Neural crest cell (in vitro differentiated cells): ENCODE data around the gene AS3MT. TPM values are rescaled to one million over a fixed set of nuclear protein-coding genes. Genes with fewer than 3 reads are reported as not detected.
"Not testable (repeated sequence)": the region's sequence is repeated elsewhere in the genome, so short reads cannot be mapped to it uniquely, and the experiment has no call there.

Source experiments
- DNase-seq: peaks from one replicate; pipeline ENCODE4 v3.0.0; 2021; ENCODE audit warnings: low read depth, mixed read lengths, low spot score
- H3K27ac Mint-ChIP-seq: one replicate; pipeline ENCODE4 v1.8.0; 2021; ENCODE audit warnings: mild to moderate bottlenecking, mixed read lengths; ENCODE audit not compliant: unreplicated experiment
- H3K27me3 Mint-ChIP-seq: 2 replicates; pipeline ENCODE4 v1.8.0; 2021; ENCODE audit warnings: low read depth, mild to moderate bottlenecking, mixed read lengths
- H3K36me3 Mint-ChIP-seq: 2 replicates; pipeline ENCODE4 v1.8.0; 2021; ENCODE audit warnings: low read depth, mild to moderate bottlenecking, mixed read lengths
- H3K4me1 Mint-ChIP-seq: 2 replicates; pipeline ENCODE4 v1.8.0; 2021; ENCODE audit warnings: mixed read lengths
- H3K4me3 Mint-ChIP-seq: one replicate; pipeline ENCODE4 v1.8.0; 2021; ENCODE audit warnings: mild to moderate bottlenecking, mixed read lengths
- H3K9me3 Mint-ChIP-seq: 2 replicates; pipeline ENCODE4 v1.8.0; 2021; ENCODE audit warnings: mixed read lengths
- CTCF ChIP-seq: fragments of 200-600 bp; sonication (generic); conservative IDR thresholded peaks from 2 replicates; pipeline ENCODE4 v1.5.0; 2021; ENCODE audit warnings: antibody characterized with exemption, mild to moderate bottlenecking
- total RNA-seq: library from RNA; stranded (reverse); gene quantifications from 2 replicates; pipeline ENCODE4 v1.2.1, GENCODE V29; 2021

AS3MT gene
- total RNA-seq, 1 donor from 2014 or later = 10.4 TPM

- H3K27ac Mint-ChIP-seq = peak overlapping the region; percentile 59
- H3K9me3 Mint-ChIP-seq = peaks cover 10% of the 10 kb centered on the region
- H3K4me1 Mint-ChIP-seq = no peaks in the 10 kb centered on the region
- H3K27me3 Mint-ChIP-seq = peaks cover 22% of the 10 kb centered on the region
- H3K4me3 Mint-ChIP-seq = no peak overlapping the region
- peaks cover 4% of the 10 kb centered on the region for H3K36me3 Mint-ChIP-seq
- peak; percentile 95 for TF ChIP-seq CTCF
- DNase-seq = peak; percentile 82
Measured at GRCh38 chr10:102835007-102835482, 34.2 kb upstream of the AS3MT start.

- Mint-ChIP-seq H3K27ac (no peak within 1 kb of the TSS), H3K9me3 (peaks cover 10% of the 10 kb centered on the region), H3K4me3 (no peak within 1 kb of the TSS), H3K4me1 (no peaks in the 10 kb centered on the region), H3K27me3 (peaks cover 34% of the 10 kb centered on the region), H3K36me3 (peaks cover 4% of the 10 kb centered on the region)
- no peak for DNase-seq
- TF ChIP-seq CTCF = no peak
Measured at GRCh38 chr10:102837230-102837721, 32.0 kb upstream of the AS3MT start, which contains the start of gene CYP17A1. Gene CYP17A1, minus strand, starts transcription at chr10:102837413. Its CDS starts 52 bp downstream, at chr10:102837361.

DNA sequence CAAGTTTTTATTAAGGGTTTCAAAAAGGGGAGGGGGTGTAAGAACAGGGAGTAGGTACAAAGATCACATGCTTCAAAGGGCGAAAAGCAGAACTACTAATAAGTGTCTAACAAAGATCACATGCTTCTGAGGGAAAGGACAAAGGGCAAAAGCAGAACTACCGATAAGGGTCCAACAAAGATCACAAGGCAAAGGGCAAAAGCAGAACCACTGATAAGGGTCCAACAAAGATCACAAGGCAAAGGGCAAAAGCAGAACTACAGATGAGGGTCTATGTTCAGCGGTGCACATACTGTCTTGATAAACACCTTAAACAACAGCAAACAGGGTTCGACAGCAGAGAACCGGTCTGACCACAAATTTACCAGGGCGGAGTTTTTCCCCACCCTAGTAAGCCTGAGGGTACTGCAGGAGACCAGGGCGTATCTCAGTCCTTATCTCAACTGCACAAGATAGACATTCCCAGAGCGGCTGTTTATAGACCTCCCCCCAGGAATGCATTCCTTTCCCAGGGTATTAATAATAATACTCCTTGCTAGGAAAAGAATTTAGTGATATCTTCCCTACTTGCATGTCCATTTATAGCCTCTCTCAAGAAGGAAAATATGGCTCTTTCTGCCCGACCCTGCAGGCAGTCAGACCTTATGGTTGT lies 30.9 kb upstream of the AS3MT start:
- not testable (repeated sequence) for H3K36me3 Mint-ChIP-seq, H3K27ac Mint-ChIP-seq, H3K4me3 Mint-ChIP-seq, H3K4me1 Mint-ChIP-seq, DNase-seq
- peaks cover 10% of the 10 kb centered on the region for H3K9me3 Mint-ChIP-seq
- H3K27me3 Mint-ChIP-seq = peaks cover 43% of the 10 kb centered on the region

DNA sequence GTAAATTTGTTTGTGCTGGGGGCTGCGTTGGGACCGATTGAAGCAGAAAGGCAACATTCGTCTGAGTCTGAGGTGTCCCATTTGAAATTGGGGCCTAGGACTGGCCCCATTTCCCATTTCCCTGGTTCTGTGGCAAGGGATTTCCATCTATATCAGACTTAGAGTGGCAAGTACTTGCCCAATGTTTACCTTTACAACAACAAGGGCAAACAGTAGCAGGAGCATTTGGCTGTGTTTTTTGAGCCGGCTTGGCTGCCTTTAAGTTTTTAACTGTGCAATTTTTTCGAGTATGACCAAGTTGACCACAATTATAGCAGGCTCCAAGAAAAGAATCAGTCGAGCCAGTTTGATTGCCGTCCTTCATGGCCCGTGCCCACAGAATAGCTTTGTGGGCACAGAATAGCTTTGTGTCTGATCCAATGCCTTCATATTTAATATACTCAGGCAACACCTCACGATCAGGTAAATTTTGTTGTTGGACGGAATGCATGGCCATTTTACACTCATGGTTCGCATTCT lies 27.4 kb upstream of the AS3MT start:
- Mint-ChIP-seq H3K4me1 (no peaks in the 10 kb centered on the region), H3K9me3 (peaks cover 10% of the 10 kb centered on the region), H3K27me3 (peaks cover 44% of the 10 kb centered on the region), H3K4me3 (no peak overlapping the region), H3K27ac (no peak overlapping the region), H3K36me3 (peaks cover 4% of the 10 kb centered on the region)
- TF ChIP-seq CTCF = no peak
- DNase-seq = no peak

GRCh38 chr10:102843139-102843538 lies 26.1 kb upstream of the AS3MT start:
- H3K4me1 Mint-ChIP-seq, H3K27ac Mint-ChIP-seq, H3K4me3 Mint-ChIP-seq, H3K9me3 Mint-ChIP-seq, DNase-seq, H3K36me3 Mint-ChIP-seq: not testable (repeated sequence)
- peaks cover 39% of the 10 kb centered on the region for H3K27me3 Mint-ChIP-seq

DNA sequence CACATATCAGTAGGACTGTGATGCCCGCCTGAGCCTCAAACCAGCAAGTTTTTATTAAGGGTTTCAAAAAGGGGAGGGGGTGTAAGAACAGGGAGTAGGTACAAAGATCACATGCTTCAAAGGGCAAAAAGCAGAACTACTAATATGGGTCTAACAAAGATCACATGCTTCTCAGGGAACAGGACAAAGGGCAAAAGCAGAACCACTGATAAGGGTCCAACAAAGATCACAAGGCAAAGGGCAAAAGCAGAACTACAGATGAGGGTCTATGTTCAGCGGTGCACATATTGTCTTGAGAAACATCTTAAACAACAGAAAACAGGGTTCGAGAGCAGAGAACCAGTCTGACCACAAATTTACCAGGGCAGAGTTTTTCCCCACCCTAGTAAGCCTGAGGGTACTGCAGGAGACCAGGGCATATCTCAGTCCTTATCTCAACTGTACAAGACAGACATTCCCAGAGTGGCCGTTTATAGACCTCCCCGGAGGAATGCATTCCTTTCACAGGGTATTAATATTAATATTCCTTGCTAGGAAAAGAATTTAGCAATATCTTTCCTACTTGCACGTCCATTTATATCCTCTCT lies 25.0 kb upstream of the AS3MT start:
- not testable (repeated sequence) for H3K27ac Mint-ChIP-seq, H3K36me3 Mint-ChIP-seq, DNase-seq, H3K9me3 Mint-ChIP-seq, H3K4me1 Mint-ChIP-seq, H3K4me3 Mint-ChIP-seq
- peaks cover 37% of the 10 kb centered on the region for H3K27me3 Mint-ChIP-seq
